Esophagus squamous epithelium (tissue), 4 donors: ENCODE data around the gene B3GNT3.

ENCODE experiments used
- POLR2A ChIP-seq, 4 donors: fragments of 450-650 bp; IDR thresholded peaks; one replicate each; pipeline ENCODE4 v1.6.1; 2017; ENCODE audit warnings: antibody characterized with exemption in 4 of 4, mild to moderate bottlenecking in 4 of 4, moderate library complexity in 3 of 4
- TF ChIP-seq, protein P1 (sequence below), 6 experiments: fragments of 450-650 bp in 4 of 6; fragments of 200-600 bp in 2 of 6; sonication (generic) in 2 of 6; IDR thresholded peaks; one replicate each; pipeline ENCODE4 v1.5.1; 2016 to 2019; ENCODE audit warnings: antibody characterized with exemption in 6 of 6, mild to moderate bottlenecking in 4 of 6, moderate library complexity in 4 of 6

DNA sequence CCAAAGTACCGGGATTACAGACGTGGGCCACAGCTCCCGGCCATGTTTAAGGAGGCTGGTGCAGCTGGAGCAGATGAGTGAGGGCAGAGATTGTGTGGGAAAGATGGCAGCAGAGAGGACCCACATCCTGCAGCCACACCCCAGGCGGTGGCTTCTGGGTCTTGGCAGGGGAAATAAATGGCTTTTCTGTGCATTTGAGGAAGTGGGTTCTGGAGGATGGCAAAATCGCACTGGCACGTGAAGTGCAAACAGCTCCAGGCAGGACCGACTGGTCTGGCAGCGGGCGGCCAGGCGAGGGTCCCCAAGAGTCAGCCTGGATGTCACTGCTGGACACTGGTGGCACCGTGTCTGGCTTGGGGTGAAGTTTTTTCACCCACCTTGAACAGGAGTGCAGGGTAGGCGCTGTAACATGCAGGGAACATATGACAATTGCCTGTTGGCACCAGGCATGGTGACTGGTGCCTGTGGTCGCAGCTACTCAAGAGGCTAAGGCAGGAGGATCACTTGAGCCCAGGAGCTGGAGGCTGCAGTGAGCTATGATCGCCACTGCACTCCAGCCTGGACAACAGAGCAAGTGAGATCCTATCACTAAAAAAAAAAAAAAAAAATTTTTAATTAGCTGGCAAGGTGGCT, 8.4 kb downstream of the B3GNT3 start:
- TF ChIP-seq, protein P1, sequence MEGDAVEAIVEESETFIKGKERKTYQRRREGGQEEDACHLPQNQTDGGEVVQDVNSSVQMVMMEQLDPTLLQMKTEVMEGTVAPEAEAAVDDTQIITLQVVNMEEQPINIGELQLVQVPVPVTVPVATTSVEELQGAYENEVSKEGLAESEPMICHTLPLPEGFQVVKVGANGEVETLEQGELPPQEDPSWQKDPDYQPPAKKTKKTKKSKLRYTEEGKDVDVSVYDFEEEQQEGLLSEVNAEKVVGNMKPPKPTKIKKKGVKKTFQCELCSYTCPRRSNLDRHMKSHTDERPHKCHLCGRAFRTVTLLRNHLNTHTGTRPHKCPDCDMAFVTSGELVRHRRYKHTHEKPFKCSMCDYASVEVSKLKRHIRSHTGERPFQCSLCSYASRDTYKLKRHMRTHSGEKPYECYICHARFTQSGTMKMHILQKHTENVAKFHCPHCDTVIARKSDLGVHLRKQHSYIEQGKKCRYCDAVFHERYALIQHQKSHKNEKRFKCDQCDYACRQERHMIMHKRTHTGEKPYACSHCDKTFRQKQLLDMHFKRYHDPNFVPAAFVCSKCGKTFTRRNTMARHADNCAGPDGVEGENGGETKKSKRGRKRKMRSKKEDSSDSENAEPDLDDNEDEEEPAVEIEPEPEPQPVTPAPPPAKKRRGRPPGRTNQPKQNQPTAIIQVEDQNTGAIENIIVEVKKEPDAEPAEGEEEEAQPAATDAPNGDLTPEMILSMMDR (IDR thresholded peaks at IDR 0.05), result no peak
- no peak for TF ChIP-seq POLR2A (IDR thresholded peaks at IDR 0.05)
